Calu3 (cell line): ENCODE measurements around the gene TEKT5. TPM values are rescaled to one million over a fixed set of nuclear protein-coding genes. Genes with fewer than 3 reads are reported as not detected.

Experiments used
- BruUV-seq: library from RNA; stranded (reverse); fragments of 400-500 nt; replicated peaks from 2 replicates; lab custom pipeline; 2021; lab: Mats Ljungman, UMichigan
- CTCF ChIA-PET: fragments of 300-600 bp; sonication (Branson Sonifier 250); formaldehyde crosslinking; loops from one replicate; lab custom pipeline; 2022; ENCODE audit warnings: antibody characterized with exemption; lab: Charles Lee
- DNase-seq: peaks from one replicate; pipeline ENCODE4 v3.0.0; 2022
- H3K27ac Mint-ChIP-seq: one replicate; pipeline ENCODE4 v1.8.0; 2022; ENCODE audit warnings: mixed read lengths; ENCODE audit not compliant: unreplicated experiment
- H3K27me3 Mint-ChIP-seq: one replicate; pipeline ENCODE4 v1.8.0; 2022; ENCODE audit warnings: mixed read lengths; ENCODE audit not compliant: unreplicated experiment
- H3K36me3 Mint-ChIP-seq: one replicate; pipeline ENCODE4 v1.8.0; 2022; ENCODE audit warnings: mild to moderate bottlenecking, moderate library complexity, mixed read lengths; ENCODE audit not compliant: insufficient read depth, unreplicated experiment
- H3K4me1 Mint-ChIP-seq: one replicate; pipeline ENCODE4 v1.8.0; 2022; ENCODE audit warnings: mild to moderate bottlenecking, low read depth, mixed read lengths; ENCODE audit not compliant: unreplicated experiment
- H3K4me3 Mint-ChIP-seq: one replicate; pipeline ENCODE4 v1.8.0; 2022; ENCODE audit warnings: mild to moderate bottlenecking, low read depth, moderate library complexity, mixed read lengths; ENCODE audit not compliant: unreplicated experiment
- H3K9me3 Mint-ChIP-seq: one replicate; pipeline ENCODE4 v1.8.0; 2022; ENCODE audit warnings: low read depth, mixed read lengths; ENCODE audit not compliant: unreplicated experiment
- intact Hi-C: fragments of 100-400 bp; cut with micrococcal nuclease; formaldehyde crosslinking; loops from one replicate; pipeline ENCODE4 v1.10.0; 2022; ENCODE audit not compliant: unreplicated experiment
- total RNA-seq: library from RNA; stranded (reverse); gene quantifications from 2 replicates; pipeline ENCODE4 v1.2.3, GENCODE V29; 2022
- TF ChIP-seq, protein P1 (sequence below): fragments of 200-600 bp; IDR thresholded peaks from one replicate; pipeline ENCODE4 v1.8.0; 2022; ENCODE audit warnings: antibody characterized with exemption; ENCODE audit not compliant: unreplicated experiment

The TEKT5 gene
- total RNA-seq, 1 experiment from 2014 or later = not detected

DNA sequence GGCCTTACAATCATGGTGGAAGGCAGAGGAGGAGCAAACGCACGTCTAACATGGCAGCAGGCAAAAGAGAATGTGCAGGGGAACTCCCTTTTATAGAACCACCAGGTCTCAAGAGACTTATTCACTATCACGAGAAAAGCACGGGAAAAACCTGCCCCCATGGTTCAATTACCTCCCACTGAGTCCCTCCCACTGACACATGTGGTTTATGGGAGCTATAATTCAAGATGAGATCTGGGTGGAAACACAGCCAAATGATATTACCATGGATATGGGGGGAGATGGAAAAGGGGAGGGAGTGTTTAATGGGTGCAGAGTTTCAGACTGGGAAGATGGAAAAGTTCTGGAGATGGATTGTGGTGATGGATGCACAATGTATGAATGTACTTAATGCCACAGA lies 23.0 kb downstream of the TEKT5 start:
- intact Hi-C loops = no loop called here
- no peaks in the 10 kb centered on the region for H3K4me1 Mint-ChIP-seq
- no peak overlapping the region for H3K27ac Mint-ChIP-seq
- CTCF ChIA-PET = interaction anchor here (0.8 kb wide), 1 partner anchor 472 kb away, joined by 3 read pairs; no protein-coding TSS in a partner anchor
- H3K4me3 Mint-ChIP-seq = no peak overlapping the region
- TF ChIP-seq, protein P1, sequence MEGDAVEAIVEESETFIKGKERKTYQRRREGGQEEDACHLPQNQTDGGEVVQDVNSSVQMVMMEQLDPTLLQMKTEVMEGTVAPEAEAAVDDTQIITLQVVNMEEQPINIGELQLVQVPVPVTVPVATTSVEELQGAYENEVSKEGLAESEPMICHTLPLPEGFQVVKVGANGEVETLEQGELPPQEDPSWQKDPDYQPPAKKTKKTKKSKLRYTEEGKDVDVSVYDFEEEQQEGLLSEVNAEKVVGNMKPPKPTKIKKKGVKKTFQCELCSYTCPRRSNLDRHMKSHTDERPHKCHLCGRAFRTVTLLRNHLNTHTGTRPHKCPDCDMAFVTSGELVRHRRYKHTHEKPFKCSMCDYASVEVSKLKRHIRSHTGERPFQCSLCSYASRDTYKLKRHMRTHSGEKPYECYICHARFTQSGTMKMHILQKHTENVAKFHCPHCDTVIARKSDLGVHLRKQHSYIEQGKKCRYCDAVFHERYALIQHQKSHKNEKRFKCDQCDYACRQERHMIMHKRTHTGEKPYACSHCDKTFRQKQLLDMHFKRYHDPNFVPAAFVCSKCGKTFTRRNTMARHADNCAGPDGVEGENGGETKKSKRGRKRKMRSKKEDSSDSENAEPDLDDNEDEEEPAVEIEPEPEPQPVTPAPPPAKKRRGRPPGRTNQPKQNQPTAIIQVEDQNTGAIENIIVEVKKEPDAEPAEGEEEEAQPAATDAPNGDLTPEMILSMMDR = no peak
- no peak for DNase-seq
- H3K27me3 Mint-ChIP-seq = peaks cover 47% of the 10 kb centered on the region
- H3K9me3 Mint-ChIP-seq = no peaks in the 10 kb centered on the region
- no peaks in the 10 kb centered on the region for H3K36me3 Mint-ChIP-seq
- BruUV-seq = no TSS peak

DNA sequence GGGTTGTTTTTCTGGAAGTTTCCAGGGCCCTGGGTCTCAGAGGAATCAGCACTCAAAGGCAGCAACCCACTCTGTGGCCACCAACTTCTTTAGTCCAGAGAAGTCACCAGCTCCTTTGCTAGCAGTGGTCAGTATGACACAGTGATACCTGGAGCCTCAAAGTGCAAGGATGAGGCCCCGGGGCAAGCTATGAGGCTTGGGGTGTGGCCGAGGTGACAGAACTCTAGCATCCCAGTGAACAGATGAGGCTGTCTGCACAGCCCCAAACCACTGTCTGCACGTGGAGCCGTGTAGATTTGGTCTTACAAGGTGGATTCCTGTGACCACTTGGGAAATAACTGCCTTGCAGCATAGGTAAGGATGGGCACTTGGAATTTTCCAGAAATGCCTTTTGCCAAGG lies 24.9 kb downstream of the TEKT5 start:
- no peaks in the 10 kb centered on the region for H3K36me3 Mint-ChIP-seq
- no peak overlapping the region for H3K4me3 Mint-ChIP-seq
- H3K4me1 Mint-ChIP-seq = no peaks in the 10 kb centered on the region
- no peaks in the 10 kb centered on the region for H3K9me3 Mint-ChIP-seq
- no peak overlapping the region for H3K27ac Mint-ChIP-seq
- TF ChIP-seq, protein P1 = no peak
- peaks cover 46% of the 10 kb centered on the region for H3K27me3 Mint-ChIP-seq
- intact Hi-C loops = loop anchor here (5.0 kb wide), 1 partner anchor 147 kb away; no protein-coding TSS in a partner anchor
- no TSS peak for BruUV-seq
- CTCF ChIA-PET = interaction anchor here (0.5 kb wide), 1 partner anchor 16 kb away, joined by 3 read pairs; no protein-coding TSS in a partner anchor
- DNase-seq = no peak

DNA sequence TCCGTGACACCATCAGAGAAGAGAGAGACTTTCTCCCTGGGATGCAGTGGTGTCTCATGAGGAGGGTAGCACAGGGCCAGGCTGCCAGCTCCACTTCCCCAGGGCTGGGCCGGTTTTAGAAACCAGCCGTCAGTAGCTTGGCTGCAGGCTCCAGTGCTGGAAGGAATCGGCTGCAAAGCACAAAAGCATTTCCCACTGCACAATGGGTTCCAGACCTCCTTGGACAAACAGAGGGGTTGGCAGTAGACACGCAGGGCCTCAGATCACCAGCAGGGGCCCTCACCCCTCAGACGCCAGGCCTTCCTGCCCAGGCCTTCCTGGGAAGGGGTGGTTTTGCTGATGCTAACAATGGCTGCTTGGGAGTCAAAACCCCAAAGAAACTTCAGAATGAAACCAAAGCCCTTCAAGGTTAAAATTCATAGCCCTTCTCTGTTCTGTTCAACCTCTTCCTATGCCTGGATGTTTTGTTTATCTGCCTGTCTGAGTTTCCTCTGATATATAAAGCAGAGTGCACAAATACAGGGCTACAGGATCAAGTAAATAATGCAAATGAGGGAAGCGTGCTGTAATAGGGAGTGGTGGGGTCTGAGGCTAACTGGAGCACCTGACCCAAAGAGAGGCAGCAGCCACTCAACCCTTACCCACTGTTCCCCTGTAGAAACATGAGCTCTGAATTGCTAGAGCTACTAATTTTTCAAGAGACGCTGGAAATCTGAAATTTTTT lies 26.2 kb downstream of the TEKT5 start:
- CTCF ChIA-PET = interaction anchor here (0.7 kb wide), 3 partner anchors 9 to 276 kb away, joined by 3 to 4 read pairs (median 3); no protein-coding TSS in a partner anchor
- Mint-ChIP-seq H3K27ac (no peak overlapping the region), H3K27me3 (peaks cover 39% of the 10 kb centered on the region), H3K36me3 (no peaks in the 10 kb centered on the region), H3K4me3 (no peak overlapping the region), H3K4me1 (no peaks in the 10 kb centered on the region), H3K9me3 (no peaks in the 10 kb centered on the region)
- DNase-seq = peak; percentile 70
- BruUV-seq = no TSS peak
- TF ChIP-seq, protein P1 = peak; percentile 69
- intact Hi-C loops = loop anchor here (5.0 kb wide), 1 partner anchor 146 kb away; no protein-coding TSS in a partner anchor

DNA sequence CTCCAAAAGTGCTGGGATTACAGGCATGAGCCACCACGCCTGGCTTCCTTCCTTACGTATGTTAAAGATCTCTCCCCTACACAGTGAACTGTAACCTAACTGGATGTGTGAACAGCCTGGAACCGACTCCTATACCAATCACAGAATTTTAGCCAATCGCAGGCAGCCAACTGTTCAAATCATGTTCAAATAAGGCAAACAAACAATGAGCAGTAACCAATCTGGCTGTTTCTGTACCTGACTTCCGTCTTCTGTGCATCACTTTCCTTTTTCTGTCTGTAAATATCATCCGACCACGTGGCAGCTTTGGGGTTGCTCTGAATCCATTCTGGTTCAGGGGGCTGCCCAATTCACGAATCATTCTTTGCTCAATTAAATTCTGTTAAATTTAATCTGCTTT lies 27.5 kb downstream of the TEKT5 start:
- CTCF ChIA-PET = interaction anchor here (0.6 kb wide), 1 partner anchor 71 kb away, joined by 3 read pairs; no protein-coding TSS in a partner anchor
- Mint-ChIP-seq H3K36me3 (no peaks in the 10 kb centered on the region), H3K4me1 (no peaks in the 10 kb centered on the region), H3K27me3 (peaks cover 36% of the 10 kb centered on the region), H3K9me3 (no peaks in the 10 kb centered on the region), H3K27ac (no peak overlapping the region), H3K4me3 (no peak overlapping the region)
- intact Hi-C loops = loop anchor here (5.0 kb wide), 1 partner anchor 145 kb away; no protein-coding TSS in a partner anchor
- no peak for DNase-seq
- TF ChIP-seq, protein P1 = no peak
- BruUV-seq = no TSS peak
